ENCODE measurements around the gene BCO2. TPM values are rescaled to one million over a fixed set of nuclear protein-coding genes. Genes with fewer than 3 reads are reported as not detected.
A peak's percentile ranks its signal among the peaks of the same experiment; 100 is the strongest.

The BCO2 gene
- total RNA-seq, 1 donor from 2014 or later = 2.6 TPM

GRCh38 chr11:112162761-112163546, 12.4 kb upstream of the BCO2 start:
- DNase-seq (ENCODE audit: low spot score) = no peak
- Mint-ChIP-seq H3K4me3 (ENCODE audit: unreplicated experiment) (no peak overlapping the region), H3K9me3 (ENCODE audit: unreplicated experiment) (no peaks in the 10 kb centered on the region), H3K36me3 (ENCODE audit: low read depth, unreplicated experiment) (no peaks in the 10 kb centered on the region), H3K4me1 (ENCODE audit: unreplicated experiment) (peaks cover 22% of the 10 kb centered on the region), H3K27me3 (ENCODE audit: unreplicated experiment) (no peaks in the 10 kb centered on the region), H3K27ac (ENCODE audit: unreplicated experiment) (no peak overlapping the region)
- TF ChIP-seq, protein P1, sequence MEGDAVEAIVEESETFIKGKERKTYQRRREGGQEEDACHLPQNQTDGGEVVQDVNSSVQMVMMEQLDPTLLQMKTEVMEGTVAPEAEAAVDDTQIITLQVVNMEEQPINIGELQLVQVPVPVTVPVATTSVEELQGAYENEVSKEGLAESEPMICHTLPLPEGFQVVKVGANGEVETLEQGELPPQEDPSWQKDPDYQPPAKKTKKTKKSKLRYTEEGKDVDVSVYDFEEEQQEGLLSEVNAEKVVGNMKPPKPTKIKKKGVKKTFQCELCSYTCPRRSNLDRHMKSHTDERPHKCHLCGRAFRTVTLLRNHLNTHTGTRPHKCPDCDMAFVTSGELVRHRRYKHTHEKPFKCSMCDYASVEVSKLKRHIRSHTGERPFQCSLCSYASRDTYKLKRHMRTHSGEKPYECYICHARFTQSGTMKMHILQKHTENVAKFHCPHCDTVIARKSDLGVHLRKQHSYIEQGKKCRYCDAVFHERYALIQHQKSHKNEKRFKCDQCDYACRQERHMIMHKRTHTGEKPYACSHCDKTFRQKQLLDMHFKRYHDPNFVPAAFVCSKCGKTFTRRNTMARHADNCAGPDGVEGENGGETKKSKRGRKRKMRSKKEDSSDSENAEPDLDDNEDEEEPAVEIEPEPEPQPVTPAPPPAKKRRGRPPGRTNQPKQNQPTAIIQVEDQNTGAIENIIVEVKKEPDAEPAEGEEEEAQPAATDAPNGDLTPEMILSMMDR (IDR thresholded peaks at IDR 0.05; ENCODE audit: unreplicated experiment) = no peak

DNA sequence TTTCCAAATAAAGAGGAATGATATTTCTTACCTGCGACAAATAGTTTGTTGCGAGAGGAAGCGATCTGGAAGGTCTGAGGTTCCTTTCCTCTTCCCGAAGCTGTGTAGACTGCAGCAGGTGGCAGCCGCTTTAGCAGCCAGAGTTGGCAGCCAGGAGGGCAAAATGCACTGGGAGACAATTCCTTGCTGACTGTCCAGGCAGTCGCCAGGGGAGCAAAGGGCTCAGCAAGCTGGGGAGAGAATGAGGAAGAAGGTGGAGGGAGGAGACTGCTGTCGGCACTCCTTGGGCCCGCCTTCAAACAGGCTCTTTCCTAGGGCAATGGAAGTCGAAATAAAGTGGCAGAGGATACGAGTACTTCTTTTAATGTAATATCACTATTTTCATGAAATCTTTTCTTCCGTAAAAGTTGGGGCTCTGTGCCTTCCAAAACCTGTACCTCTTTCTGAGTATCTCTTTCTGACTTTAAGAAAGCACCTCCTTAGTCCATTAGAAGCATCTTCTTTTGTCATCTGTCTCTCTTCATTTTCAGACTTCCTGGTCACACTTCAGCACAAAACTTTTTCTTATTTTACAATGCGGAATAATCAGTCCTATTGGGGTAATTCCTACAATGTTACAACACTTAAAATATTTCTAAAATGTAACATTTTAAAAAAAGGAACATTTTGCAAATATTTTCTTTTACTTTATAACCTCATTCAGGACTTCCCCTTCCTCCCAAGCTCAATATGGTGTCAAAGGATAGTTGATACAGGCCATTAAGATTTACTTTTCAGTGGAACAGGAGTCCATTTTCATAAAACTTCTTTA, 11.2 kb upstream of the BCO2 start, which contains the start of gene IL18:
TSS of gene IL18 (minus strand) at position 220 of the 811 bp plus-strand sequence. CDS start 9,041 bp downstream, outside the sequence.
- Mint-ChIP-seq H3K4me1 (ENCODE audit: unreplicated experiment) (peaks cover 22% of the 10 kb centered on the region), H3K9me3 (ENCODE audit: unreplicated experiment) (no peaks in the 10 kb centered on the region), H3K36me3 (ENCODE audit: low read depth, unreplicated experiment) (no peaks in the 10 kb centered on the region), H3K4me3 (ENCODE audit: unreplicated experiment) (no peak within 1 kb of the TSS), H3K27ac (ENCODE audit: unreplicated experiment) (no peak within 1 kb of the TSS), H3K27me3 (ENCODE audit: unreplicated experiment) (no peaks in the 10 kb centered on the region)
- TF ChIP-seq, protein P1 (IDR thresholded peaks at IDR 0.05; ENCODE audit: unreplicated experiment) = no peak
- peak; percentile 17 for DNase-seq (ENCODE audit: low spot score)

DNA sequence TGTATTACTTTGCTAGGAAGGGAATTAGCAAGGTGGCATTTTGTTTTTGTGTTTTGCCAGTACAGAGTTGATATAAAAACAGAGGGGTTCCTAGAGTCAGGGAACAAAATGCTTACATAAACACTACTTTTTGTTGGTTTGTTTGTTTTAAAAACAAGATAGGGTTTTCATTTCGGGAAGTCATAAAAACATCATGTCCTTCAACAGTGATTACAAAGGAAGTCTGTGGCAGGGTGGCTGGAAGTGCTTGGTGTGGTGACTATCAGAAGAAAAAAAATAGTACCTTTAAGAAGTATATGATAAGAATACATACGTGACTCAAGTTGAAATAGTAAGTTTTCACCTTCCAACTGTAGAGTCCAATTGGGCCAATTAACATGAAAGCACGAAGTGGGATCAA, 10.3 kb upstream of the BCO2 start:
- TF ChIP-seq, protein P1 (IDR thresholded peaks at IDR 0.05; ENCODE audit: unreplicated experiment) = no peak
- H3K27ac Mint-ChIP-seq (ENCODE audit: unreplicated experiment) = no peak overlapping the region
- H3K4me1 Mint-ChIP-seq (ENCODE audit: unreplicated experiment) = peaks cover 20% of the 10 kb centered on the region
- H3K9me3 Mint-ChIP-seq (ENCODE audit: unreplicated experiment) = no peaks in the 10 kb centered on the region
- no peak for DNase-seq (ENCODE audit: low spot score)
- no peaks in the 10 kb centered on the region for H3K27me3 Mint-ChIP-seq (ENCODE audit: unreplicated experiment)
- no peak overlapping the region for H3K4me3 Mint-ChIP-seq (ENCODE audit: unreplicated experiment)
- H3K36me3 Mint-ChIP-seq (ENCODE audit: low read depth, unreplicated experiment) = no peaks in the 10 kb centered on the region

- H3K27ac Mint-ChIP-seq (ENCODE audit: unreplicated experiment) = no peak overlapping the region
- peaks cover 16% of the 10 kb centered on the region for H3K4me1 Mint-ChIP-seq (ENCODE audit: unreplicated experiment)
- TF ChIP-seq, protein P1 (IDR thresholded peaks at IDR 0.05; ENCODE audit: unreplicated experiment) = no peak
- H3K36me3 Mint-ChIP-seq (ENCODE audit: low read depth, unreplicated experiment) = no peaks in the 10 kb centered on the region
- no peak overlapping the region for H3K4me3 Mint-ChIP-seq (ENCODE audit: unreplicated experiment)
- no peak for DNase-seq (ENCODE audit: low spot score)
- H3K27me3 Mint-ChIP-seq (ENCODE audit: unreplicated experiment) = no peaks in the 10 kb centered on the region
- H3K9me3 Mint-ChIP-seq (ENCODE audit: unreplicated experiment) = no peaks in the 10 kb centered on the region
These were observed 8.8 kb upstream of the BCO2 start for GRCh38 chr11:112166562-112166961.
